ENCODE results near the gene AHI1. TPM values are rescaled to one million over a fixed set of nuclear protein-coding genes. Genes with fewer than 3 reads are reported as not detected.
"Not testable (repeated sequence)": the region's sequence is repeated elsewhere in the genome, so short reads cannot be mapped to it uniquely, and the experiment has no call there.

AHI1 gene
- total and polyA plus RNA-seq, 5 donors: 5.9 to 30.7 (median 16.0) TPM

GRCh38 chr6:135390458-135390857, 107.1 kb downstream of the AHI1 start:
- Histone ChIP-seq H3K4me1 (ENCODE audit: control insufficient read depth, insufficient read depth, low read length) (no peaks in the 10 kb centered on the region), H3K27me3 (ENCODE audit: control insufficient read depth, insufficient read depth) (no peaks in the 10 kb centered on the region), H3K9me3 (ENCODE audit: control insufficient read depth, low read length) (no peaks in the 10 kb centered on the region), H3K27ac (ENCODE audit: low read length) (no peak overlapping the region), H3K4me3 (ENCODE audit: low read length) (no peak overlapping the region)
- intact Hi-C loops (cut with DNase I): no loop called here
- DNase-seq (no peak), ATAC-seq (no peak)
- 95% methylated on average over 4 of the region's 4 CpGs for WGBS

GRCh38 chr6:135385299-135385698, 112.2 kb downstream of the AHI1 start:
- no peak for ATAC-seq
- WGBS: 65% methylated on average over 2 of the region's 2 CpGs
- no peaks in the 10 kb centered on the region for H3K9me3 ChIP-seq (ENCODE audit: control insufficient read depth, low read length)

GRCh38 chr6:135383766-135384165, 113.8 kb downstream of the AHI1 start:
- H3K27ac ChIP-seq (ENCODE audit: low read length): no peak overlapping the region
- DNase-seq: no peak

More at GRCh38 chr6:135385299-135385698, 112.2 kb downstream of the AHI1 start:
- H3K27me3 ChIP-seq (ENCODE audit: control insufficient read depth, insufficient read depth): no peaks in the 10 kb centered on the region
- H3K27ac ChIP-seq (ENCODE audit: low read length): no peak overlapping the region
- DNase-seq: no peak
- H3K4me3 ChIP-seq (ENCODE audit: low read length): no peak overlapping the region
- no peaks in the 10 kb centered on the region for H3K4me1 ChIP-seq (ENCODE audit: control insufficient read depth, insufficient read depth, low read length)
- intact Hi-C loops (cut with DNase I): no loop called here

GRCh38 chr6:135383301-135383700, 114.2 kb downstream of the AHI1 start:
- 91% methylated on average over 2 of the region's 2 CpGs for WGBS
- intact Hi-C loops (cut with DNase I): no loop called here

More at GRCh38 chr6:135383766-135384165, 113.8 kb downstream of the AHI1 start:
- no peaks in the 10 kb centered on the region for H3K9me3 ChIP-seq (ENCODE audit: control insufficient read depth, low read length)
- 92% methylated on average over 3 of the region's 3 CpGs for WGBS
- H3K4me3 ChIP-seq (ENCODE audit: low read length): no peak overlapping the region
- intact Hi-C loops (cut with DNase I): no loop called here
- H3K4me1 ChIP-seq (ENCODE audit: control insufficient read depth, insufficient read depth, low read length): no peaks in the 10 kb centered on the region
- no peak for ATAC-seq
- no peaks in the 10 kb centered on the region for H3K27me3 ChIP-seq (ENCODE audit: control insufficient read depth, insufficient read depth)

GRCh38 chr6:135382182-135382628, 115.3 kb downstream of the AHI1 start:
- Histone ChIP-seq H3K9me3 (ENCODE audit: control insufficient read depth, low read length) (no peaks in the 10 kb centered on the region), H3K27me3 (ENCODE audit: control insufficient read depth, insufficient read depth) (no peaks in the 10 kb centered on the region), H3K4me1 (ENCODE audit: control insufficient read depth, insufficient read depth, low read length) (no peaks in the 10 kb centered on the region), H3K4me3 (ENCODE audit: low read length) (no peak overlapping the region), H3K27ac (ENCODE audit: low read length) (no peak overlapping the region)
- no peak for DNase-seq
- intact Hi-C loops (cut with DNase I): no loop called here
- ATAC-seq: no peak
- 49% methylated on average over 2 of the region's 2 CpGs for WGBS

More at GRCh38 chr6:135383301-135383700, 114.2 kb downstream of the AHI1 start:
- ATAC-seq (no peak), DNase-seq (no peak)
- no peak overlapping the region for H3K27ac ChIP-seq (ENCODE audit: low read length)
- no peaks in the 10 kb centered on the region for H3K9me3 ChIP-seq (ENCODE audit: control insufficient read depth, low read length)
- H3K27me3 ChIP-seq (ENCODE audit: control insufficient read depth, insufficient read depth): no peaks in the 10 kb centered on the region
- H3K4me1 ChIP-seq (ENCODE audit: control insufficient read depth, insufficient read depth, low read length): no peaks in the 10 kb centered on the region
- no peak overlapping the region for H3K4me3 ChIP-seq (ENCODE audit: low read length)

GRCh38 chr6:135380793-135381192, 116.7 kb downstream of the AHI1 start:
- H3K4me1 ChIP-seq (ENCODE audit: control insufficient read depth, insufficient read depth, low read length): no peaks in the 10 kb centered on the region
- intact Hi-C loops (cut with DNase I): no loop called here
- no peak overlapping the region for H3K27ac ChIP-seq (ENCODE audit: low read length)
- H3K4me3 ChIP-seq (ENCODE audit: low read length): no peak overlapping the region
- DNase-seq (no peak), ATAC-seq (no peak)
- H3K27me3 ChIP-seq (ENCODE audit: control insufficient read depth, insufficient read depth): no peaks in the 10 kb centered on the region
- H3K9me3 ChIP-seq (ENCODE audit: control insufficient read depth, low read length): no peaks in the 10 kb centered on the region

- ATAC-seq (no peak), DNase-seq (no peak)
- intact Hi-C loops (cut with DNase I): no loop called here
- no peak overlapping the region for H3K4me3 ChIP-seq (ENCODE audit: low read length)
- no peaks in the 10 kb centered on the region for H3K27me3 ChIP-seq (ENCODE audit: control insufficient read depth, insufficient read depth)
- H3K27ac ChIP-seq (ENCODE audit: low read length): no peak overlapping the region
- no peaks in the 10 kb centered on the region for H3K9me3 ChIP-seq (ENCODE audit: control insufficient read depth, low read length)
- no peaks in the 10 kb centered on the region for H3K4me1 ChIP-seq (ENCODE audit: control insufficient read depth, insufficient read depth, low read length)
These were observed 117.9 kb downstream of the AHI1 start for GRCh38 chr6:135379647-135380046.

- Histone ChIP-seq H3K9me3 (ENCODE audit: control insufficient read depth, low read length) (no peaks in the 10 kb centered on the region), H3K4me3 (ENCODE audit: low read length) (no peak overlapping the region), H3K27me3 (ENCODE audit: control insufficient read depth, insufficient read depth) (no peaks in the 10 kb centered on the region), H3K27ac (ENCODE audit: low read length) (no peak overlapping the region), H3K4me1 (ENCODE audit: control insufficient read depth, insufficient read depth, low read length) (no peaks in the 10 kb centered on the region)
- ATAC-seq (no peak), DNase-seq (no peak)
- intact Hi-C loops (cut with DNase I): no loop called here
- WGBS: 95% methylated on average over 2 of the region's 2 CpGs
These were observed 124.8 kb downstream of the AHI1 start for GRCh38 chr6:135372758-135373157.

- H3K27me3 ChIP-seq (ENCODE audit: control insufficient read depth, insufficient read depth); ATAC-seq; H3K4me3 ChIP-seq (ENCODE audit: low read length); intact Hi-C loops (cut with DNase I); H3K9me3 ChIP-seq (ENCODE audit: control insufficient read depth, low read length); H3K27ac ChIP-seq (ENCODE audit: low read length); H3K4me1 ChIP-seq (ENCODE audit: control insufficient read depth, insufficient read depth, low read length): not testable (repeated sequence)
- 94% methylated on average over 27 of the region's 39 CpGs for WGBS
- peak in 2 of 3 donors; percentile 15 to 53 for DNase-seq
These were observed 133.9 kb downstream of the AHI1 start for GRCh38 chr6:135363622-135364021.

GRCh38 chr6:135362124-135362523, 135.4 kb downstream of the AHI1 start:
- intact Hi-C loops (cut with DNase I): no loop called here
- DNase-seq: no peak
- H3K9me3 ChIP-seq (ENCODE audit: control insufficient read depth, low read length): no peaks in the 10 kb centered on the region
- H3K4me1 ChIP-seq (ENCODE audit: control insufficient read depth, insufficient read depth, low read length): no peaks in the 10 kb centered on the region
- H3K27me3 ChIP-seq (ENCODE audit: control insufficient read depth, insufficient read depth): no peaks in the 10 kb centered on the region
- H3K27ac ChIP-seq (ENCODE audit: low read length): no peak overlapping the region
- no peak for ATAC-seq
- WGBS: 99% methylated on average over 4 of the region's 4 CpGs
- H3K4me3 ChIP-seq (ENCODE audit: low read length): no peak overlapping the region

- intact Hi-C loops (cut with DNase I): no loop called here
These were observed 137.3 kb downstream of the AHI1 start for GRCh38 chr6:135360222-135360621.

GRCh38 chr6:135358985-135359384, 138.6 kb downstream of the AHI1 start:
- Histone ChIP-seq H3K9me3 (ENCODE audit: control insufficient read depth, low read length) (no peaks in the 10 kb centered on the region), H3K27ac (ENCODE audit: low read length) (no peak overlapping the region), H3K4me3 (ENCODE audit: low read length) (no peak overlapping the region), H3K27me3 (ENCODE audit: control insufficient read depth, insufficient read depth) (no peaks in the 10 kb centered on the region), H3K4me1 (ENCODE audit: control insufficient read depth, insufficient read depth, low read length) (no peaks in the 10 kb centered on the region)
- ATAC-seq (no peak), DNase-seq (no peak)
- WGBS: 93% methylated on average over 2 of the region's 2 CpGs
- intact Hi-C loops (cut with DNase I): no loop called here

More at GRCh38 chr6:135360222-135360621, 137.3 kb downstream of the AHI1 start:
- Histone ChIP-seq H3K4me3 (ENCODE audit: low read length) (no peak overlapping the region), H3K9me3 (ENCODE audit: control insufficient read depth, low read length) (no peaks in the 10 kb centered on the region), H3K27me3 (ENCODE audit: control insufficient read depth, insufficient read depth) (no peaks in the 10 kb centered on the region), H3K4me1 (ENCODE audit: control insufficient read depth, insufficient read depth, low read length) (no peaks in the 10 kb centered on the region), H3K27ac (ENCODE audit: low read length) (no peak overlapping the region)
- WGBS: 91% methylated on average over 2 of the region's 2 CpGs
- DNase-seq: no peak
- no peak for ATAC-seq

All from right cardiac atrium (tissue), 5 donors.